Adrenal gland (tissue), 5 donors: ENCODE measurements around the gene MAGI1.

Experiments
- CTCF ChIP-seq, 6 experiments: fragments of 450-650 bp in 4 of 6; fragments of 200-600 bp in 2 of 6; sonication (generic) in 1 of 6; IDR thresholded peaks; 1 replicate in 5 of 6; 2 replicates in 1 of 6; pipeline versions ENCODE4 v1.5.1 to v1.8.0; 2016 to 2021; ENCODE audit warnings: antibody characterized with exemption in 6 of 6, mild to moderate bottlenecking in 2 of 6, moderate library complexity in 1 of 6
- POLR2A ChIP-seq, 2 donors: fragments of 450-650 bp; IDR thresholded peaks; one replicate each; pipeline ENCODE4 v1.6.1; 2017; ENCODE audit warnings: antibody characterized with exemption in 2 of 2, mild to moderate bottlenecking in 2 of 2, moderate library complexity in 1 of 2
- donor health status: DM: no; HTN: no; CAD: no.

- TF ChIP-seq CTCF (IDR thresholded peaks at IDR 0.05): no peak
- TF ChIP-seq POLR2A (IDR thresholded peaks at IDR 0.05): no peak
Observed at GRCh38 chr3:65411367-65411766, 627.4 kb downstream of the MAGI1 start.
